Astrocyte of the spinal cord (primary cell): ENCODE measurements around the gene KCNIP4.

Experiments
- DNase-seq: peaks from one replicate; pipeline ENCODE4 v3.0.0; 2011; ENCODE audit warnings: low read depth, low spot score
- H3K4me3 ChIP-seq: 2 replicates; pipeline ENCODE4 v1.5.1; 2011; ENCODE audit warnings: low read depth, mild to moderate bottlenecking, low read length, moderate library complexity
- in situ Hi-C: cut with HindIII; loops from 2 replicates; pipeline ENCODE4 v1.10.0; 2017; ENCODE audit warnings: low sequenced_read_pairs
- TF ChIP-seq, protein P1 (sequence below): IDR thresholded peaks from 2 replicates; pipeline ENCODE4 v1.5.1; 2012; ENCODE audit warnings: low read depth, mild to moderate bottlenecking, low read length, inconsistent platforms

The KCNIP4 gene

DNA sequence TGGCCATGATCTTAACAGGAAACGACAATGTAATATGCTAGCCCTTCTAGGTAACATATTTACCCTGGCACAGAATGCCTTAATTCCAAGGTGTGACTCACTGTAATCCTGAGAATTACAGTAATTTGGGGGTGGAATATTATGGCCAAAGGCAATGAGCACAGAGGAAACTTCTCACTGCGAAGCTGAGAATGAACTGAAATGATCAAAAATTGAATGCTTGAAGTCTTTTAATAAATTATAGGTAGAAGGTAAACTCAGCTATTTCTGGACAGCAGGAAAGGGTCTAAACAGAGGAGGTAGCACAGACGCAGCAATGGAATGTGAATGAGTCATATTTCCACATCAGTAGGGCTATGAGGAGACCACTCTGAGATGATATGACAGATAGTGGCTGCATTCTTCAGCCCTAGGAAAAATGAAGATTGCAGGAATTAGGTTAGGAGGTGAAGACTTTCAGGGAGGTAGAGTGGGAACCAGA is 935.7 kb downstream of the KCNIP4 start:
- no peak overlapping the region for H3K4me3 ChIP-seq
- TF ChIP-seq, protein P1, sequence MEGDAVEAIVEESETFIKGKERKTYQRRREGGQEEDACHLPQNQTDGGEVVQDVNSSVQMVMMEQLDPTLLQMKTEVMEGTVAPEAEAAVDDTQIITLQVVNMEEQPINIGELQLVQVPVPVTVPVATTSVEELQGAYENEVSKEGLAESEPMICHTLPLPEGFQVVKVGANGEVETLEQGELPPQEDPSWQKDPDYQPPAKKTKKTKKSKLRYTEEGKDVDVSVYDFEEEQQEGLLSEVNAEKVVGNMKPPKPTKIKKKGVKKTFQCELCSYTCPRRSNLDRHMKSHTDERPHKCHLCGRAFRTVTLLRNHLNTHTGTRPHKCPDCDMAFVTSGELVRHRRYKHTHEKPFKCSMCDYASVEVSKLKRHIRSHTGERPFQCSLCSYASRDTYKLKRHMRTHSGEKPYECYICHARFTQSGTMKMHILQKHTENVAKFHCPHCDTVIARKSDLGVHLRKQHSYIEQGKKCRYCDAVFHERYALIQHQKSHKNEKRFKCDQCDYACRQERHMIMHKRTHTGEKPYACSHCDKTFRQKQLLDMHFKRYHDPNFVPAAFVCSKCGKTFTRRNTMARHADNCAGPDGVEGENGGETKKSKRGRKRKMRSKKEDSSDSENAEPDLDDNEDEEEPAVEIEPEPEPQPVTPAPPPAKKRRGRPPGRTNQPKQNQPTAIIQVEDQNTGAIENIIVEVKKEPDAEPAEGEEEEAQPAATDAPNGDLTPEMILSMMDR, result no peak
- DNase-seq, result peak; percentile 39
- in situ Hi-C loops, result no loop called here

DNA sequence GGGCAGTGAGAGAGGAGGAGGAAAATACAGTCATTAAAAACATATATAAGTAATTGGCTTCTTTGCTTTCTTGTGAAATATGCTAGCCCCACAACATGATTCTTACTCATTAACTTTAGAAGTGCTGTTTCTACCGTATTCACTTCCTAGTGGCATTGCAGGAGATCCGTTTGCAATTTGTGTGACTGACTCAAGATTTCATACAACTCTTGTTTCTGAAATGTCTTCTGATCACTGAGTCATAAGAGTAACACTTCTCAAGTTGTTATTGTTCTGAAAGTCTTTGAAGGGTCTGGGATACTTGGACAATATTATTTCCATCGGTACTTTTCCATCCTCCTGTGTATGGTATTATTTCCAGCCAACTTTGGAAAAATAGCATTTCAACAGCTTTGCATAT is 937.5 kb downstream of the KCNIP4 start:
- H3K4me3 ChIP-seq, result no peak overlapping the region
- TF ChIP-seq, protein P1, result no peak
- in situ Hi-C loops, result no loop called here
- no peak for DNase-seq

DNA sequence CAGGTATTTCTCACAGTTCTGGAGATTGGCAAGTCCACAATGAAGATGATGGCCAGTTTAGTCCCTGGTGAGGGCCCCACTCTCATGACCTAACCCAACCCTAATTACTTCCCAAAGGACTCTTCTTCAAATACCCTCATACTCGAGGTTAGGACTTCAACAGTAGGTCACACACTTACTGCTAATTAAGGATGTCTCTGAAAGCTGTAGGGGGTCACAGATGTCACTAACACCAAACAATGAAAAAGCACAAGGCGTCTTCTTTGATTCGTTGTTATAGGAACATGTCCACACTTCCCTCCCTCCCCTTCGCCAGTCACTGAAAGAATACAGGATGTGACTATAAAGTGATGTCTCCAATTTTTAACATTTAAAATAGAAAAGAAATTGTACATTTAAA is 938.6 kb downstream of the KCNIP4 start:
- DNase-seq, result no peak
- TF ChIP-seq, protein P1, result no peak
- H3K4me3 ChIP-seq, result no peak overlapping the region
- in situ Hi-C loops, result no loop called here

DNA sequence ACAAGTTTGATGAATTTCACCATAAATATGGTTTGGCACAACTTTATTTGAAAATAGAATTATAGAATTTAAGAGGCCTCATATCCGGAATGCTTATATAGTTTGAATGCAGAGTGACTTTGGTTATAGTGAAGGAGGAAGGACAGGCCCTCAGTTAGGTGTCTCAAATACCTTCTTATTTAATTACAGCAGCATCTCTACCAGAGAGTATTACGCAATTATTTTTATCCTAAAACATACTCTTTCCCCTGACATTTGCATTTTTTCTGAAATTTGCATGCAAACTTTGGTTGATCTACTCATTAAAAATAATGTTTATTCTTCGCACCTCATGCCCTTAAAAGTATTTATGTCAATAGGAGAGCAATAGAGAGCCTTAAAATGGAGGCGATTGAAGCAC is 942.9 kb downstream of the KCNIP4 start:
- no peak overlapping the region for H3K4me3 ChIP-seq
- in situ Hi-C loops, result no loop called here
- TF ChIP-seq, protein P1, result no peak
- DNase-seq, result no peak

DNA sequence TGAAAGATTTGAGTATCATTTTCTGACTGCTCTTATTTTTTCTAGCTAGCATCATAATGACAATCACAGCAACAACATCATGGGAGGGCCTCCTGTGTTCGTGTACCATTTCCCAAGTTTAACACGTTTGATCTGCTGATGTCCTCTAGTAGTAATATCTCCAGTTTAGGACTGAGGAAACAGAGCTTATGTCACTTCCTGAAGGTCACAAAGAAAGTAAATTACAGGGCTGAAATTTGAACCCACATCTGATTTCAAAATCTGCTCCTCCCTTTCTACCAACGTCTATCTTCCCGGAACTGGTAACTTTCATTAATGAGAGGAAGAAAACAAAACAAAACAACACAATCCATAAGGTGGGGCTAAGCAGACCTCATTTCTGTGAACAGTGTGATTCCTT is 945.6 kb downstream of the KCNIP4 start:
- no peak for DNase-seq
- no peak overlapping the region for H3K4me3 ChIP-seq
- TF ChIP-seq, protein P1, result no peak
- in situ Hi-C loops, result no loop called here

DNA sequence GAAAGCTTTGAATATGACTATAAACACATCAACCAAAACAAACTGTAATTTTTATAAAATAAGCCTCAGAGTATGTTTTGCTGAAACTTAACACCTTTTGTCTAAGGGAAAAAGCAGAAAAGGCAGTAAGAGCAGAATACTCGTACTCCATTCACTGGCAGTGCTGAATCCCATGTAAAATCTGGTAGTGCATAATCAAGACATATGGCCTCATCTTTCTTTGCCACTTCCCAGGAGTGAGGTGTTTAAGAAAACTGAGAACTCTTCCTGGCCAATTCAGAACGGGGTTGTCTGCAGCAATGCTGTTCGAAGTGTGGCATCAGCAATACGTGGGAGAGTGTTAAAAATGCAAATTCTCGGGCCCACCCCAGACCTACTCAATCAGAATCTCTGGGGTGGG is 946.3 kb downstream of the KCNIP4 start:
- in situ Hi-C loops, result no loop called here
- no peak for DNase-seq
- TF ChIP-seq, protein P1, result no peak

DNA sequence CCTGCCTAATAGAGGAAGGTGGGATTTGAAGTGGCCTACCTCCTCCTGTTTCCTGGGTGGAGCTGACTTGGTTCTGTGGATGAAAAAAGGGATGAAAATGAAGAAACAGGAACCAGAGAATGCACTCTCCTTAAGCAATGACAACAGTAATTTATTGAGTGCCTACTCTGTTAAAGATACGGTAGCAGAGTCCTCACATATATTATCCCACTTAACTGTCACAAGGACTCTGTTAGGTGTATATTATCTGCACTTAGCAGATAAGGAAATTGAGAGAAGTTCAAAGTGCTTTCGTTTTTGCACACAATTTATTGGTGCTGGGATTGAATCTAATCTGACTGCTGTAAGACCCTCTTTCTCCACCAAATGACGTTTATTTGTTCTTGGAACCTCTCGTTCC is 947.1 kb downstream of the KCNIP4 start:
- TF ChIP-seq, protein P1, result no peak
- in situ Hi-C loops, result no loop called here
- DNase-seq, result no peak
- no peak overlapping the region for H3K4me3 ChIP-seq

More for the DNA sequence above, 946.3 kb downstream of the KCNIP4 start:
- no peak overlapping the region for H3K4me3 ChIP-seq
